Measurements from ENCODE around the gene COL23A1. TPM values are rescaled to one million over a fixed set of nuclear protein-coding genes. Genes with fewer than 3 reads are reported as not detected.

The COL23A1 gene
- total RNA-seq, 1 experiment from 2014 or later, result 15.0 TPM

DNA sequence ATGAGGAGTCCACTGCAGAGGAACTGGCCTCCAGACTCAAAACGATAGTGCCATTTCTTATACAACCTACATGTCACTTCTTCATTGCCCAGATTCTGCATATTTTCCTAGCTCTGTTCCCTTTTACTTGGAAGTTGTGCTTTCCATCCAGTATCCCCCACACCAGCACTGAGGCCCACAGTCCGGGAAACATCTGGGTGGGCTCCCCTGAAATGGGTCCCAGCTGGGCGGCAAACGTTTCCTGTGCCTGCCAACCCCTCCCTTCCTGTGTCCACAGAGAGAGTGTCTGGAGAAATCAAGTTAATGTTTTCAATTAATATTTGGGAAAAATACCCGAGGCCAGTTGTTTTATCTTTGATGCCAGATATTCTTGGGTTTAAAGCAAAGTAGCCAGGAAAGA, 111.8 kb downstream of the COL23A1 start:
- DNase-seq (ENCODE audit: low spot score), result no peak
- no peak for ATAC-seq
- peaks cover 10% of the 10 kb centered on the region for H3K4me1 Mint-ChIP-seq
- TF ChIP-seq, protein P1, sequence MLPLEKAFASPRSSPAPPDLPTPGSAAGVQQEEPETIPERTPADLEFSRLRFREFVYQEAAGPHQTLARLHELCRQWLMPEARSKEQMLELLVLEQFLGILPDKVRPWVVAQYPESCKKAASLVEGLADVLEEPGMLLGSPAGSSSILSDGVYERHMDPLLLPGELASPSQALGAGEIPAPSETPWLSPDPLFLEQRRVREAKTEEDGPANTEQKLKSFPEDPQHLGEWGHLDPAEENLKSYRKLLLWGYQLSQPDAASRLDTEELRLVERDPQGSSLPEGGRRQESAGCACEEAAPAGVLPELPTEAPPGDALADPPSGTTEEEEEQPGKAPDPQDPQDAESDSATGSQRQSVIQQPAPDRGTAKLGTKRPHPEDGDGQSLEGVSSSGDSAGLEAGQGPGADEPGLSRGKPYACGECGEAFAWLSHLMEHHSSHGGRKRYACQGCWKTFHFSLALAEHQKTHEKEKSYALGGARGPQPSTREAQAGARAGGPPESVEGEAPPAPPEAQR (CRISPR knock-in tag; IDR thresholded peaks at IDR 0.05), result no peak
- TF ChIP-seq GTF2I (CRISPR knock-in tag; conservative IDR thresholded peaks at IDR 0.05) (no peak), MXD4 (CRISPR knock-in tag; IDR thresholded peaks at IDR 0.05; ENCODE audit: borderline replicate concordance) (no peak), NR2C2 (CRISPR knock-in tag; IDR thresholded peaks at IDR 0.05) (no peak), MYBL2 (CRISPR knock-in tag; IDR thresholded peaks at IDR 0.05) (no peak), ESRRA (CRISPR knock-in tag; IDR thresholded peaks at IDR 0.05; ENCODE audit: borderline replicate concordance) (no peak), NFE2L1 (CRISPR knock-in tag; IDR thresholded peaks at IDR 0.05) (no peak), TEAD1 (CRISPR knock-in tag; IDR thresholded peaks at IDR 0.05) (no peak), ZNF121 (CRISPR knock-in tag; IDR thresholded peaks at IDR 0.05) (no peak)
- TF ChIP-seq, protein P2, sequence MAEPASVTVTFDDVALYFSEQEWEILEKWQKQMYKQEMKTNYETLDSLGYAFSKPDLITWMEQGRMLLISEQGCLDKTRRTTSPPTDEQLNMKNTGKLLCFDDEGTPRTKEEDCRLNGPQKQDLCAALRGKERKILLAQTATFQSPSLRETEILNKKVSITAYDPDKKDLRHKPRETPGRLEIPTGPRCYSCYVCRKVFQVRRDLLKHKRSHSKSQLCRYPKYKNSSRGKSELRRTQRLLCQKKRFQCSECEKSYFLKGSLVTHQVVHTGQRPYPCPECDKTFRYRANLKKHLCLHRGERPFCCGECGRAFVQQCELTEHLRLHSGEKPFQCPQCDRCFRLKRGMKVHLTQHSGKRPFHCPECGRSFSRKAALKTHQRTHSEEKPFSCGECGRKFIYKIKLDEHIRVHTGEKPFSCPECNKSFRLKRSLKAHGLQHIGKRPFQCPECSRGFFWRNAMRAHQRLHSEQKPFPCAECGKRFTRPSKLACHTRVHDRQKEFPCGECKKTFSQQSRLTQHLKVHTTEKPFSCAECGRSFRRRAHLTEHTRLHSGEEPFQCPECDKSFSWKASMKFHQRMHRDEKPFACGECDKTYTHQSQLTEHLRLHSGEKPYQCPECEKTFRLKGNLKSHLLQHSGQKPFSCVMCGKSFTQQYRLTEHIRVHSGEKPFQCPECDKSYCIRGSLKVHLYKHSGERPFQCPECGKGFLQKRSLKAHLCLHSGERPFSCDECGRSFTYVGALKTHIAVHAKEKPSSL (CRISPR knock-in tag; conservative IDR thresholded peaks at IDR 0.05), result no peak
- no peaks in the 10 kb centered on the region for H3K27me3 Mint-ChIP-seq (ENCODE audit: low read depth)
- H3K27ac Mint-ChIP-seq, result no peak overlapping the region
- H3K4me3 Mint-ChIP-seq, result no peak overlapping the region
- peaks cover 9% of the 10 kb centered on the region for H3K9me3 Mint-ChIP-seq
- CTCF ChIA-PET, result interaction anchor here (1.3 kb wide), 1 partner anchor 244 kb away, joined by 5 read pairs; no protein-coding TSS in a partner anchor
- POLR2A ChIA-PET, result no interaction called here
- no peaks in the 10 kb centered on the region for H3K36me3 Mint-ChIP-seq

DNA sequence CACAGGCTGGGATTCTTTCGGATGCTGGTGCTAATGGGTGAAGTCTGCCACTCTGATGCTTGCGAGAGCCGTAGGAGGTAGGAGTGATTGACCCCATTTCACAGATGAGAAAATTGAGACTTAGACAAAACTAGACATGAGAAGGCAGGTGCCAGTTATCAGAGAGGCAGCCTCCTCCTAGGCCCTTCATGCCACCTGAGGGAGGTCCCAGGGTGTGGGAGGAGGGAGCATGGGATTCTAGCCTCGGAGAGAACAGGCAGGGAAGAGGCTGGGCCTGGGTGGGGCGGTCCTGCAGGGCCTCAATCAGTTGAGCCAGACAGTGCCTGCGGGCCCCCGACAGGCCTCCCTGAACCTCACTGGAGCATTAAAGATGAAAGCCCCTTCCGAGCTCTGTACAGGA, 112.4 kb downstream of the COL23A1 start:
- no peak for ATAC-seq
- Mint-ChIP-seq H3K4me1 (peaks cover 7% of the 10 kb centered on the region), H3K9me3 (peaks cover 9% of the 10 kb centered on the region), H3K27me3 (ENCODE audit: low read depth) (no peaks in the 10 kb centered on the region), H3K4me3 (no peak overlapping the region), H3K27ac (no peak overlapping the region), H3K36me3 (no peaks in the 10 kb centered on the region)
- CTCF ChIA-PET, result interaction anchor here (1.3 kb wide), 1 partner anchor 243 kb away, joined by 5 read pairs; no protein-coding TSS in a partner anchor
- DNase-seq (ENCODE audit: low spot score), result no peak
- POLR2A ChIA-PET, result no interaction called here
- TF ChIP-seq, protein P3, sequence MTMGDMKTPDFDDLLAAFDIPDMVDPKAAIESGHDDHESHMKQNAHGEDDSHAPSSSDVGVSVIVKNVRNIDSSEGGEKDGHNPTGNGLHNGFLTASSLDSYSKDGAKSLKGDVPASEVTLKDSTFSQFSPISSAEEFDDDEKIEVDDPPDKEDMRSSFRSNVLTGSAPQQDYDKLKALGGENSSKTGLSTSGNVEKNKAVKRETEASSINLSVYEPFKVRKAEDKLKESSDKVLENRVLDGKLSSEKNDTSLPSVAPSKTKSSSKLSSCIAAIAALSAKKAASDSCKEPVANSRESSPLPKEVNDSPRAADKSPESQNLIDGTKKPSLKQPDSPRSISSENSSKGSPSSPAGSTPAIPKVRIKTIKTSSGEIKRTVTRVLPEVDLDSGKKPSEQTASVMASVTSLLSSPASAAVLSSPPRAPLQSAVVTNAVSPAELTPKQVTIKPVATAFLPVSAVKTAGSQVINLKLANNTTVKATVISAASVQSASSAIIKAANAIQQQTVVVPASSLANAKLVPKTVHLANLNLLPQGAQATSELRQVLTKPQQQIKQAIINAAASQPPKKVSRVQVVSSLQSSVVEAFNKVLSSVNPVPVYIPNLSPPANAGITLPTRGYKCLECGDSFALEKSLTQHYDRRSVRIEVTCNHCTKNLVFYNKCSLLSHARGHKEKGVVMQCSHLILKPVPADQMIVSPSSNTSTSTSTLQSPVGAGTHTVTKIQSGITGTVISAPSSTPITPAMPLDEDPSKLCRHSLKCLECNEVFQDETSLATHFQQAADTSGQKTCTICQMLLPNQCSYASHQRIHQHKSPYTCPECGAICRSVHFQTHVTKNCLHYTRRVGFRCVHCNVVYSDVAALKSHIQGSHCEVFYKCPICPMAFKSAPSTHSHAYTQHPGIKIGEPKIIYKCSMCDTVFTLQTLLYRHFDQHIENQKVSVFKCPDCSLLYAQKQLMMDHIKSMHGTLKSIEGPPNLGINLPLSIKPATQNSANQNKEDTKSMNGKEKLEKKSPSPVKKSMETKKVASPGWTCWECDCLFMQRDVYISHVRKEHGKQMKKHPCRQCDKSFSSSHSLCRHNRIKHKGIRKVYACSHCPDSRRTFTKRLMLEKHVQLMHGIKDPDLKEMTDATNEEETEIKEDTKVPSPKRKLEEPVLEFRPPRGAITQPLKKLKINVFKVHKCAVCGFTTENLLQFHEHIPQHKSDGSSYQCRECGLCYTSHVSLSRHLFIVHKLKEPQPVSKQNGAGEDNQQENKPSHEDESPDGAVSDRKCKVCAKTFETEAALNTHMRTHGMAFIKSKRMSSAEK (CRISPR knock-in tag; IDR thresholded peaks at IDR 0.05; ENCODE audit: borderline replicate concordance), result no peak
- TF ChIP-seq, protein P2 (CRISPR knock-in tag; conservative IDR thresholded peaks at IDR 0.05), result no peak
- TF ChIP-seq, protein P4, sequence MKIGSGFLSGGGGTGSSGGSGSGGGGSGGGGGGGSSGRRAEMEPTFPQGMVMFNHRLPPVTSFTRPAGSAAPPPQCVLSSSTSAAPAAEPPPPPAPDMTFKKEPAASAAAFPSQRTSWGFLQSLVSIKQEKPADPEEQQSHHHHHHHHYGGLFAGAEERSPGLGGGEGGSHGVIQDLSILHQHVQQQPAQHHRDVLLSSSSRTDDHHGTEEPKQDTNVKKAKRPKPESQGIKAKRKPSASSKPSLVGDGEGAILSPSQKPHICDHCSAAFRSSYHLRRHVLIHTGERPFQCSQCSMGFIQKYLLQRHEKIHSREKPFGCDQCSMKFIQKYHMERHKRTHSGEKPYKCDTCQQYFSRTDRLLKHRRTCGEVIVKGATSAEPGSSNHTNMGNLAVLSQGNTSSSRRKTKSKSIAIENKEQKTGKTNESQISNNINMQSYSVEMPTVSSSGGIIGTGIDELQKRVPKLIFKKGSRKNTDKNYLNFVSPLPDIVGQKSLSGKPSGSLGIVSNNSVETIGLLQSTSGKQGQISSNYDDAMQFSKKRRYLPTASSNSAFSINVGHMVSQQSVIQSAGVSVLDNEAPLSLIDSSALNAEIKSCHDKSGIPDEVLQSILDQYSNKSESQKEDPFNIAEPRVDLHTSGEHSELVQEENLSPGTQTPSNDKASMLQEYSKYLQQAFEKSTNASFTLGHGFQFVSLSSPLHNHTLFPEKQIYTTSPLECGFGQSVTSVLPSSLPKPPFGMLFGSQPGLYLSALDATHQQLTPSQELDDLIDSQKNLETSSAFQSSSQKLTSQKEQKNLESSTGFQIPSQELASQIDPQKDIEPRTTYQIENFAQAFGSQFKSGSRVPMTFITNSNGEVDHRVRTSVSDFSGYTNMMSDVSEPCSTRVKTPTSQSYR (CRISPR knock-in tag; IDR thresholded peaks at IDR 0.05), result no peak
- TF ChIP-seq ZNF121 (CRISPR knock-in tag; IDR thresholded peaks at IDR 0.05) (no peak), GTF2I (CRISPR knock-in tag; conservative IDR thresholded peaks at IDR 0.05) (no peak), ZNF317 (CRISPR knock-in tag; IDR thresholded peaks at IDR 0.05; ENCODE audit: borderline replicate concordance, low read depth) (no peak), GABPB1 (CRISPR knock-in tag; IDR thresholded peaks at IDR 0.05) (no peak)
- TF ChIP-seq, protein P5, sequence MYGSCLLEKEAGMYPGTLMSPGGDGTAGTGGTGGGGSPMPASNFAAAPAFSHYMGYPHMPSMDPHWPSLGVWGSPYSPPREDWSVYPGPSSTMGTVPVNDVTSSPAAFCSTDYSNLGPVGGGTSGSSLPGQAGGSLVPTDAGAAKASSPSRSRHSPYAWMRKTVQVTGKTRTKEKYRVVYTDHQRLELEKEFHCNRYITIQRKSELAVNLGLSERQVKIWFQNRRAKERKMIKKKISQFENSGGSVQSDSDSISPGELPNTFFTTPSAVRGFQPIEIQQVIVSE (CRISPR knock-in tag; IDR thresholded peaks at IDR 0.05; ENCODE audit: borderline replicate concordance), result no peak
- TF ChIP-seq, protein P6, sequence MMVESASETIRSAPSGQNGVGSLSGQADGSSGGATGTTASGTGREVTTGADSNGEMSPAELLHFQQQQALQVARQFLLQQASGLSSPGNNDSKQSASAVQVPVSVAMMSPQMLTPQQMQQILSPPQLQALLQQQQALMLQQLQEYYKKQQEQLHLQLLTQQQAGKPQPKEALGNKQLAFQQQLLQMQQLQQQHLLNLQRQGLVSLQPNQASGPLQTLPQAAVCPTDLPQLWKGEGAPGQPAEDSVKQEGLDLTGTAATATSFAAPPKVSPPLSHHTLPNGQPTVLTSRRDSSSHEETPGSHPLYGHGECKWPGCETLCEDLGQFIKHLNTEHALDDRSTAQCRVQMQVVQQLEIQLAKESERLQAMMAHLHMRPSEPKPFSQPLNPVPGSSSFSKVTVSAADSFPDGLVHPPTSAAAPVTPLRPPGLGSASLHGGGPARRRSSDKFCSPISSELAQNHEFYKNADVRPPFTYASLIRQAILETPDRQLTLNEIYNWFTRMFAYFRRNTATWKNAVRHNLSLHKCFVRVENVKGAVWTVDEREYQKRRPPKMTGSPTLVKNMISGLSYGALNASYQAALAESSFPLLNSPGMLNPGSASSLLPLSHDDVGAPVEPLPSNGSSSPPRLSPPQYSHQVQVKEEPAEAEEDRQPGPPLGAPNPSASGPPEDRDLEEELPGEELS (CRISPR knock-in tag; IDR thresholded peaks at IDR 0.05), result no peak
- TF ChIP-seq, protein P7, sequence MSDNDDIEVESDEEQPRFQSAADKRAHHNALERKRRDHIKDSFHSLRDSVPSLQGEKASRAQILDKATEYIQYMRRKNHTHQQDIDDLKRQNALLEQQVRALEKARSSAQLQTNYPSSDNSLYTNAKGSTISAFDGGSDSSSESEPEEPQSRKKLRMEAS (CRISPR knock-in tag; IDR thresholded peaks at IDR 0.05), result no peak
- TF ChIP-seq, protein P8, sequence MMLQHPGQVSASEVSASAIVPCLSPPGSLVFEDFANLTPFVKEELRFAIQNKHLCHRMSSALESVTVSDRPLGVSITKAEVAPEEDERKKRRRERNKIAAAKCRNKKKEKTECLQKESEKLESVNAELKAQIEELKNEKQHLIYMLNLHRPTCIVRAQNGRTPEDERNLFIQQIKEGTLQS (CRISPR knock-in tag; conservative IDR thresholded peaks at IDR 0.05), result no peak
